DOHH2 (cell line): Measurements from ENCODE around the gene LCT.

Experiments used
- CTCF ChIP-seq: fragments of 200-600 bp; sonication (generic); IDR thresholded peaks from one replicate; pipeline ENCODE4 v1.5.1; 2014; ENCODE audit warnings: antibody characterized with exemption, mild to moderate bottlenecking, low read depth, low read length; ENCODE audit not compliant: poor library complexity, severe bottlenecking
- EZH2phosphoT487 ChIP-seq: fragments of 200-600 bp; sonication (generic); IDR thresholded peaks from 2 replicates; pipeline ENCODE4 v1.6.1; 2017; ENCODE audit warnings: borderline replicate concordance, mild to moderate bottlenecking, antibody characterized with exemption, low read length, moderate library complexity, mixed read lengths

- TF ChIP-seq CTCF (no peak), EZH2phosphoT487 (no peak)
These were observed 14.9 kb upstream of the LCT start for GRCh38 chr2:135851858-135852257.
